NCI-H1417 (cell line): Measurements from ENCODE around the gene RNF41.
A peak's percentile ranks its signal among the peaks of the same experiment; 100 is the strongest.

ENCODE experiments used
- DNase-seq, 3 experiments: peaks; one replicate each; lab custom pipeline; 2025; lab: John Stamatoyannopoulos, UW

RNF41 gene

DNA sequence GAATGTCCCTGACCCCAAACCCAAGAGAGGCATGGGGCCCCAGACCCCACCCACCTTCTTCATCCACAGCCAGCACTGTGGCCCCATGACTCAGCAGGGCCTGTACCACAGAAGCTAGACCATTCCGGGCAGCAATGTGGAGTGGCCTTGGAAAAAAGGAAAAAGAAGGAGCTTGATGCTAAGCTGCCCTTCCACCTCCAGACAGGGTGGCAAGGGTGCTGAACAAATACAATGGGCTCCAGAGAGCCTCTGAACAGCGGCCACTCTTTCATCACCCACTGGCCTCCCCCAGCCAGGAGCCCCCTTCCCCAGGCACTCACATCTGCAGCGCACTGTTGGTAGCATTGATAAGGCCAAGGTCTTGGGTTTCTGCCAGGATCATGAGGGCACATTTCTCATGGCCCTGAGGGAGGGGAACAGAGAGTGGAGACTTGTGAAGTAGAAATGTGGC is 22.0 kb upstream of the RNF41 start:
- DNase-seq, result no peak

DNA sequence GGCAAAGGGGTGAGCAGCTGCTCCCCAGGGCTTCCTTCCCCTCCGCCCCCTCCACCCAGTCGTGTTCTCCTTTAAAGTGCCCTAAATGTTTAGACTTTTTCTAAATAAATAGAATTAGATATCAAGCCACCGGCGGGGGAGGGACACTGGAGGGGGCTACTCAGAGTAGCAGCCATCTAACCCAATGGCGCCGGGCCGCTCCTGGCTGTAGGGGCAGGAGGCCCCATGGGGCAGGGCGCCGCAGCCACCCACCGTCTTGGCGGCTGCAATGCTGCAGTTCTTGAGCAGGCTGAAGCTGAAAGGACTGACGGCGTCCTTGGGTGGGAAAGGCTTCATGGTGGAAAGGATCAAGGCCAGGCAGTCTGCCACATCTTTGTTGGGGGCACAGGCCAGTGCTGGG is 21.3 kb upstream of the RNF41 start:
- DNase-seq, result no peak

DNA sequence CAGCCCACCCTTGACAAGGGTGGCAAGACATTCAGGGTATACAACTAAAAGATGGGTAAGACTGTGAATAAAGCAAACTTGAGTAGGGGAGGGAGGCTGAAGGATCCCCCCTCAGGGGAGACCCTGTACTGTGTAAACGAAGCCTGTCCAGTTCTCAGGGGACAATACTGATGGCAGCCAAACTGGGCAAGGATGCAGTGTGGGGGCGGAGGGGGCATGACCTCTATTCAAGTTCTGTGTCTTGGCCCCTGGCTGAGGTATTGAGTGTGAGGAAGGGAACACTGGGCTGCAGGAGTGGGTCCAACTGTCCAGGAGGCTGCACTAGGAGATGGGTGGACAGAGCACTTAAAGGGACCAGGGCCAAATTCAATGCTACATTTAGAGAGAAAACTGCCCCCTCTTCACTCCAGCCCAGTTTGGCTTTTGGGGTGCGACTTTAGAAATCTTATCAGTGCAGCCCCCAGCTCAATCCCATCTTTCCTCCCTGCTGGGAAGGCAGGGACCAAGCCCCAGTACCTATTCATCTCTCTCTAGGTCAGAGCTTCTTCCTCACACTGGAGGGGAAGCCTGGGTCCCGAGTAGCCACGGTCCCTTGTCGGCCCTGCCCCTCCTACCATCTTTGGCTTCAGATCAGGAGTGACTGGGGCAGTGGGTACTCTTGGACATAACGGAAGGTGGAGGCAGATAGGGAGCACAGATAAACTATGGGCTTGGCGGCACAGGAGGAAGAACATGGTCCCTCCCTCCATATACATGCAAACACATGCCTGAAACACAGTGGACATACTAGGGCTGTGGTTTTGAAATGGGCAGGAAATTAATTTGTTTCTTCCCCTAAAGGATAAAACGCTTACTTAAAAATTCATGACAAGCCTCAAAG is 19.9 kb upstream of the RNF41 start:
- no peak for DNase-seq

DNA sequence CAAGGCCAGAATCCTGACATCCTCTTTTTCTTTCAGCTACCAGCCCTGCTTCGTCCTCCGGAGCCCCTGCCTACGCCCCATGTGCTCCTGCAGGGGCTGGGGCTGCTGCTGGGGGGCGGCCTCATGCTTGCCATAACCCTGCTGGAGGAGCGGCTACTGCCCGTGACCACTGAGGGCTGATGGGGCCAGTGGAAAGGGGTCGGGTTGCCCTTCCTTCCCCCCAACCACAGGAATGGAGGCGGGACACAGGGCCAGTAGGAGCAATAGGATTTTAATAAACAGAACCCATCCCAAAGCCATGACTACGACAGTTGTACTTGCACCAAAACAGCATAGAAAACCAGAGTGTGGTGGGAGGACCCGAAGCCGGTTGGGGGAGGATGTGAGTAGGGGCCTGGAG is 15.8 kb upstream of the RNF41 start:
- DNase-seq, result no peak

DNA sequence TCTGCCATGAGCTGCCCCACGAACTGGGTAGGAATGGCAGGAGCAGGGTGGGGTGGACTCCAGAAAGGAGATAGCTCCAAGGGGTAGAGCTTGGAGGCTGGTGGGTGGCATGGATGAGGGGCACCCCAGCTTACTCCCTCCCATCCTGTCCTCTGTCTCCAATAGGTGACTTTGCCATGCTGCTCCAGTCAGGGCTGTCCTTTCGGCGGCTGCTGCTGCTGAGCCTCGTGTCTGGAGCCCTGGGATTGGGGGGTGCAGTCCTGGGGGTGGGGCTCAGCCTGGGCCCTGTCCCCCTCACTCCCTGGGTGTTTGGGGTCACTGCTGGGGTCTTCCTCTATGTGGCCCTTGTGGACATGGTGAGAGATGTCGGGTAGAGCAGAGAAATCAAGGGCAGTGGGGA is 15.3 kb upstream of the RNF41 start:
- no peak for DNase-seq

DNA sequence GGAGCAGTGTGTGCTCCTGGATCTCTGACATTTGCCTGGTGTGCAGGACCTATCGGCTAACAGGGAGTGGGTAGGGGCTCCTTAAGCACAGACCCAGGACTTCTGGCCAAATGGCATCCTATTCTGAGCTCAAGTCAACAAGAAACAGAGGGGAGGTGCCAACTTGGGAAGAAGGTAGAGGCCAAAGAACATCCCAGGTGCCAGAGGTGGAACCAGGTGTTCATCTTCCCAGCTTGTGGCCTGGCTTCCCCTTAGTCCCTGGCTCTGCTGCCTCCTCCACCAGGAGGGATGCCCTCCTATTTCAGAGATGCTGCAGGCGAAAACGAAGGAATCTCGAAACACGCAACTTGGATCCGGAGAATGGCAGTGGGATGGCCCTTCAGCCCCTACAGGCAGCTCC is 14.4 kb upstream of the RNF41 start:
- no peak for DNase-seq

DNA sequence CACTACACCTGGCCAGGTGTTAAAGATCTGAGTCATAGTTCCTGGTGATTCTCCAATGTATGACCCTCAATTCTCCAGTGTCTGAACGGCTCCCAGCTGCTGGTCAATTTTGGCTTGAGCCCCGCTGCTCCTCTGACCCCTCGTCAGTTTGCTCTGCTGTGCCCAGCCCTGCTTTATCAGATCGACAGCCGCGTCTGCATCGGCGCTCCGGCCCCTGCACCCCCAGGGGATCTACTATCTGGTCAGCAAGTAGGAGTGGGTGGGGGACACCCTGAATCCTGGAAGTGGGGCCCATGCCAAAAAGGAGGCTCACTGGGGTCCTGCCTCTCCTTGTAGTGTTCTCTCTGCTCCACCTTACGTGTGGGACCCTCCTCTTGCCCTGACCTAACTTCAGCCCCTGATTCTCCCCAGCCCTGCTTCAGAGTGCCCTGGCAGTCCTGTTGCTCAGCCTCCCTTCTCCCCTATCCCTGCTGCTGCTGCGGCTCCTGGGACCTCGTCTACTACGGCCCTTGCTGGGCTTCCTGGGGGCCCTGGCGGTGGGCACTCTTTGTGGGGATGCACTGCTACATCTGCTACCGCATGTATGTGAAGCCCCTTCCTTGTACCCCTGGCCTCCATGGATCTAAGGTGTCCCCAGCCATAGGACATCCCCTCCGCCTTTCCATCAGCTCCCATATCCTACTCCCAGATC is 13.2 kb upstream of the RNF41 start:
- DNase-seq, result no peak

DNA sequence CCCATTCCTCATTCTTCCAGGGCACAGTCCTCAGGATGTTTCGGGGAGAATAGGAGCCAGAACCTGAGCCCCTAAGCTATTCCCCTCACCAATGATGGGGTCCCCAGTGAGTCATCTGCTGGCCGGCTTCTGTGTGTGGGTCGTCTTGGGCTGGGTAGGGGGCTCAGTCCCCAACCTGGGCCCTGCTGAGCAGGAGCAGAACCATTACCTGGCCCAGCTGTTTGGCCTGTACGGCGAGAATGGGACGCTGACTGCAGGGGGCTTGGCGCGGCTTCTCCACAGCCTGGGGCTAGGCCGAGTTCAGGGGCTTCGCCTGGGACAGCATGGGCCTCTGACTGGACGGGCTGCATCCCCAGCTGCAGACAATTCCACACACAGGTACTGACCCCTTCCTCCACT is 9.5 kb upstream of the RNF41 start:
- DNase-seq, result no peak

DNA sequence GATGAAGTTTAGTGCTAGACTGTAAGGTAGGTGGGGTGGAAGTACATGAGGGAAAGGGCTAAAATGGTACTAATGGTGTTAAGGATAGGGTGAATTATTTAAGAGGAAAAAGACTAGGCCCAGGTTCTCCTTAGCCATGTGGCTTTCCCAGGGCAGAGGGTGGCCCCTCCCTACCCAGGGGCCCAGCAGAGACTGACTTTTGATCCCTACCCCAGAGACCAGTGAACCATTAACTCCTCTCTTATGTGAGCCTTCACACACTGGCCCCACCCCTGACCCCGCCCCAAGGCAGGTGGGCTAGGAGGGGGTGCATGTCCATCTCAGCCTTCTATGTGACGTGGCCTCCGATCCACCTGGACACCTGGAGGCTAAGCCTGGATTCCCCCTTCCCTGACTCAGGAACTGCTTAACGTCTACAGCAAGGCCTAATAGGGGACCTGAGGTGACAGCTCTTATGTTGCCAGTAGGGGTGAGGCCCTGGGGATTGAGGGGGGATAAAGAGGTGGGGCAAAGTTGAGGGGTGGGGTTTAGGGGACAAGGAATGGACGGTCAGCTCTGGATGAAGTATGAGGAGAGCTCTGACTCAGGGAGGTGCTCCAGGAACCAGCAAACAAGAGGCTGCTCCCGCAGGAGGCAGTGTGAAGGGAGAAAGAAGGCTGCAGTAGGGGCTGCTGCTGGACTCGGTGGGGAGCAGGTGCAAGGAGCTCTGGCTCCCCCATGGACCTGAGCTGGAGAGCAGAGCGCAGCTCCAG is 8.9 kb upstream of the RNF41 start:
- DNase-seq, result no peak

DNA sequence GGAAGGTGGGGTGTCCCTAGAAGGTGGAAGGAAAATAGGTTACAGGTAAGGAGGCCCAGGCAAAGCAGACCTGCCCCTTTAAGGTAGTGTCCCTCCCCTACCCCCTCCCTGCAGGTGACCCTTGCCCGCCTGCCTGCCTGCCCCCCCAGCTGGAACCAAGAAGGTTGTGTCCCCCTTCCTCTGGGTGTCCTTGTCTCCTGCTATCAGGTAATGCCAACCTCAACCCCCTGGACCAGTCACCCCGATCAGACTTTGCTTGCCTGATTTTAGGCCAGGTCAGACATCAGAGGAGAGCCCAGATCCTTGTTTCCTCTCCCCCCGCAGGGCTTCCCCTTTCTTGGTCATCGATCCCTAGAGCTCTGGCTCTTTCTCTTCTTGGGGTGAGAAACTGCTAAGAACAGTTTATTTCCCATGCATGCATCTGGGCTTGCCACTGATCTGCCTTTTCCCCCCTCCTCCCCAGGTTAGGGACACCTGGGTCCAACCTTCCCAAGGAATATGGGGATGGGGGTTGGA is 8.3 kb upstream of the RNF41 start, which contains the start of gene SLC39A5:
Gene SLC39A5, plus strand, starts transcription at position 136 of the 516 bp plus-strand sequence. CDS start 1,224 bp downstream, outside the sequence.
- DNase-seq, result no peak

DNA sequence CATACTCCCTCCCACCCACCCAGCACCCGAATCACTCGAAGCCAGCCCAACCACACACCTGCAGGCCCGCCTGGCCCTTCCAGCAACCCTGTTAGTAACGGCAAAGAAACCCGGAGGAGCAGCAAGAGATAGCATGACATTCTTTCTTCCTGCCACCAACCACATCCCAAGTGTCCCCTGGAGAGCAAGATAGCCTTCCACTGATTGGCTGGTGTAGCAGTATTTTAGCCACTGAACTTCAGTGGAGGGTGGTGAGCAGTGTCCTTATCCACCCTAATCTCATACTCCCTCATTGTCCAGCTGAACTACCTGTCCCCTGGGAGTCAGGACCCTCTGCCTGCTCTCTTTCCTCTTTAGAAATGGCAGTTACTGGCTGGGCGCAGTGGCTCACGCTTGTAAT is 7.4 kb upstream of the RNF41 start:
- no peak for DNase-seq

DNA sequence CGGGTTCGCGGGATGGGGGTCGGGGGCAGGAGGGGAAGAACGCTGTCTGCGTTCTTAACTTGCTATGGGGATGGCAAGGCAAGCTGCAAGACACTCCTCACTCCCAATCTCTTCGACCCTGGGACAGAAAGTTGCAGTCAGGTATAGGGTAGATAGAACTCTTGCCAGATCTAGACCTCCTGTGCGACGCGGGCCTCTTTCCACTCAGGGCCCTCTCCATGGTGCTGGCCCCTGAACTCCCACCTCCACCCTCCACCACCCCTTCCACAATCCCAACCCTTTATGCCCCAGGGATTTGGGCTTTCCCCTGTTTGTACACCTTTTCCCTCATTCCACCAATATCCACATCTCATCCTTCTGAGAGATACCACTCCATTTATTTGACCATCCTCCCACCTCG is 3.2 kb upstream of the RNF41 start:
- no peak for DNase-seq

DNA sequence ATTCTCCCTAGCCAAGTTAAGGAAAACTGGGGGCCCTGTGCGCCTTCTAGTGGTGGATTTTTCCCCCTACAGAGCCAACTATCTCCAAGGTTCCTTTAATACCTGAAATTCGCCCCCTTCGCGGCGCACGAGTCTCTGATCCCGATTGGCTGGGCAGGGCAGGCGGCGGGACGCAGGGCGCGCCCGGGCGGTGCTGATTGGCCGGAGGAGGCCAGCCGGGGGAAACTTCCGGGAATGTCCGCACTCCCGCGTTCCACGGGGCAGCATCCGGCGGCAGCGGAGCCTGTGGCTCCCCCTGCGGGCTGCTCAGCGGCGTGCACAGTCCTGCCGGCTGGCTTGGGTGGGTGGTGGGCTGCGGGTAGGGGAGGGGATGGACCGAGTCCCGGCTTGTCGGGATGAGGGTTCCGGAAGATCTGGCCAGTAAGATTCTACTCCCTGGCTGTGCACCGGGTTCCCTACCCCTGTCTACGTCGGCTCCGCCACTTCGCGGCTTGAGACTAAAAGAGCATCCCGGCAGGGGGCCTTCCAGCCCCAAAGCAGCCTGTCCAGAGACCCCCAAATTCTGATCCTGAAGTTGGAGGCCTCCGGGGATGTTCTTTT is 2.5 kb upstream of the RNF41 start, which contains the start of gene NABP2:
Gene NABP2, plus strand, starts transcription at position 241 of the 600 bp plus-strand sequence. CDS start 515 bp downstream, outside the sequence.
- DNase-seq, result peak; percentile 99

DNA sequence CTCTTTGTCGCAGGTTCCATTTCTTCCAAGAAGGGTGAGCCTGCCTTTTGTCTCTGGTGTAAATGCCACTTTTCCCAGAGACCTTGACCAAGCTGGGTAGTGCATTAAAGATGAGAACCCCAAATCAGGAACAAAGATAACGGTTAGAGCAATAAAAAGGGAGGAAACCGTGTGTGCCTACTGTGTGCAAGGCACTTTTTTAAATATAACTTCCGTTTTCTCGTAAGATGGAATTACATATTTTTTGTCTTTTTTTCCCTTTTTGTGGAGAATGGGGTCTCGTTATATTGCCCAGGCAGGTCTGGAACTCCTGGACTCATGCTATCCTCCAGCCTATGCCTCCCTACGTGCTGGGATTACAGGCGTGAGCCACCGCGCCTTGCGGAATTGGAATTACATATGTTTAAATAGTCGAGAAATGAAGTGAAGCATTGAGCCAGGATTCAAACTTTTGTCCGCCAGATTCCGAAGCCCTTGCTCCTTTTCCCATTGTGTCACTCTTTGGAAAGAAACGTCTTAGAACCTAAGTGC is 1.9 kb upstream of the RNF41 start:
- no peak for DNase-seq

DNA sequence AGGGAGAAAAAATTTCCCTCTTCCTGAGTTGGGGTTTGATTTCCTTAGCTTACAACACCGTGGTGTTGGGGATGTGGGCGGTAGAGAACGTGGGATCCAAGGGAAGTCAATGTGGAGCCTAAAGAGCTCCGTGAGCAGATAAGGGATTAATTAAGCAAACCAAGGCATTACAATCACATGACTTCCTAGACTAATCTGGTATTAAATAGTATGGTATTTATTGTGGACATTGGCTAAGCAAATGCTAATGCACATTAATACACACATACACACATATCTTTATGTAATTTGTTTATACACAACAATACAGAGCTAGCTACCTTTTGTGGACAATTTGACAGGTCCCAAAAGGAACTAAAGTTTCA is 791 bp upstream of the RNF41 start:
- DNase-seq, result no peak

DNA sequence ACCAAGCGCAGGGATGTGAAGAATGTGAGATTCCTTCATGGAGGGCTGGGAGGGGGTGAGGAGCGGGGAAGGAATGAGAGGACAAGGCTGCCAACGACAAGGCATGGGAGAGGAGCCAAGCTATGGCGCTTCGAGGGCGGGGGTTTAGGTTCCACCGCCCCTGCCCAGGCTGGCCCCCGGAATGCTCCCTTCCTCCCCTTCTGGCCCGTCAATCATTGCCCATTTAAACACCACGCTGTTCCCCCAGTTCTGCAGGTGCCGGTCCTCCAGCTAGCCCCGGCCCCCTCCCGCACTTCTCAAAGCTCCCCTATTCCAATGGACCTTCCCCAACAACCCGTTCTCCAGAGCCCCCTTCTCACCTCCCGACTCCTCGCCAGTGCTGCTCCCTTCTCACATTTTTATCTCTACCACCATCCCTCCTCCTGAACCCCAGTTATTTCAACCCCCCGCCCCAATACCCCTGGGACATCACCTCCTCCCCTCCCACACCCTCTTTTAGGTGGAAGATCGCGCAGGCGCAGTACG is 428 bp downstream of the RNF41 start:
- peak in 2 of 3 experiments; percentile 73 for DNase-seq

DNA sequence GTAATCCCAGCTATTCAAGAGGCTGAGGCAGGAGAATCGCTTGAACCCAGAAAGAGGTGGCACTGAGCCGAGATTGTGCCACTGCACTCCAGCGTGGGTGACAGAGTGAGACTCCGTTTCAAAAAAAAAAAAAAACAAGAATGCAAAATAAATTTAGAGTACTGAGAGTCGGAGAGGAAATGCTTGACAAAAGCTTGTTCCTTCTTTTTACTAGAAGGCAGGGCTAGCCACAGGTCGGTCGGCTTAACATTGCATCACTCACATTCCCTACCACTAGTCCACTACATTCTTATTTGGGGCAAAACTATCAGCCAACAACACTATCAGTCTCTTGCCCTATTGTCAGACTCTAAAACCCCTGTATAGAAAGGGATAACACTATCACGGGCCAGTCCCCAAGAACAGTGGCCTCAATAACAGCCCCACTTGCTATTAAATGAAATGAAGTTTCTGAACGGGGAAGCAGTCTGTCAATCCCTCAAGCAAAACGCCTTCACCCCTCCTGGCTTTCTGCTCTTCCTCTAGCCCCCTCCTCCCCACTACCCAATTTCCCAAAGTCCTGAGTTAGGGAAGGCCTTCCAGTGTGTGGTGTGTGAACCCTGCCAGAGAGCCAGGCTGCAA is 1.0 kb downstream of the RNF41 start:
- no peak for DNase-seq

DNA sequence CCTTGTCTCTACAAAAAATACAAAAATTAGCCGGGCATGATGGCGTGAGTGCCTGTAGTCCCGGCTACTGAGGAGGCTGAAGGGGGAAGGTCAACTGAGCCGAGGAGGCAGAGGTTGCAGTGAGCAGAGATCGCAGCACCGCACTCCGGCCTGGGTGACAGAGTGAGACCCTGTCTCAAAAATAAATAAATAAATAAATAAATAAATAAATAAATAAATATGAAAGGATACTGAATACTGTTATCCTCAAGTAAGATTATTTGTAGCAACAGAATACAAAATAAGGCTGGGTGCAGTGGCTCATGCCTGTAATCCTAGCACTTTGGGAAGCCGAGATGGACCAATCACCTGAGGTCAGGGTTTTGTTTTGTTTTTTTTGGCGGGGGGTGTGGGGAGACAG is 1.9 kb downstream of the RNF41 start:
- DNase-seq, result no peak

DNA sequence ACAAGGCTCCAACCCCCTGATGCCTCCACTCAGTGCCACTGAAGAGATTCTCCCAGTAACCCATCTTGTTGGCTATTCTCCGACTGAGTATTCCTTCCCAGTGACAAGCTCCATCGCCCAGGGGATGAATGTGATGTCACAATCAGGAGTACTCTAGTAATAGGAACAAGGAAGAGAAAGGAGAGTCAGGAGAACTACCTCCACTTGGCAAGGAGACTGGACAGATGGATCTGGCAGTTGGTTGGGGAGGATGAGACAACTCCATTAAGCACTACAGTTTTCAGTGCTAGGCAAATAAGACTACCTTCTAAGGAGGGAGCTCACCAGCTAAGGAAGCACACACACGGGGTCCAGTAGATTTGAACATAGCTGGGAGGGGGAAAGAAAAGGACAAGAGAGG is 5.3 kb downstream of the RNF41 start:
- DNase-seq, result no peak

DNA sequence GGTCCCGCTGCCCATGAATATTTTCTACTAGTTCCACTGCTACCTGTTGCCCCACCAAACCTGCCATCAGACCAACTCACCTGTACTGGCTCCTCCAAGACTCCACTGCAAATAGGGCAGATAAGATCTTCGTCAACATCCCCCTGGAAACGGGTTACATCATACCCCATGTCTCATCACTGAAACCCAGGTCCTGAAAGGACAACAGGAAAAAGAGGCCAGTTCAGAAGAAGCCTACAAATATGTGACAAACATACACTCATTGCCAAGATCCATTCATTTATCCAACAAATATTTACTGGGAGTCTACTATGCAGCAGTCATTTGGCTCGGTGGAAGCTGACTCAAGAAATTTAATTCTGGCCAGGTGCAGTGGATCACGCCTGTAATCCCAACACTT is 7.8 kb downstream of the RNF41 start:
- no peak for DNase-seq

DNA sequence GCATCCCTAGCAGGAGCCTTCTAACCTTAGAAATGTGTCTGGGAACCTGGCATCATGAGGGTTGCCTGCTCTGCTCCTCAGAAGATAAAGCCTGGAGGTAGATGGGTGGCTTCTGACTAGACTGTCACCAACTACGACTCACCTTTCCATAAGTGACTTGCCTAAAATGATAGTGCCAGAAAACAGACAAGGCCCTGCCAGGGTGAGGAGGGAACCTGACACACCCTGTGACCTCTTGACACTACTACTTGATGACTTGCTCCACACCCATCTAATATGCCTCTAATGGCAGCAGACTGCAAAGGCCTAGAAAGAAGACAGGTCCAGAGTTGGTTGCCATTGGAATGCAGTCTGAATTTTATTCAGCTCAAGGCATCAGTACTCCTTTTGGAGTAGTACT is 9.4 kb downstream of the RNF41 start:
- DNase-seq, result no peak
